Mesodermal cell (in vitro differentiated cells): ENCODE results near the gene ALKBH5.
"Not testable (repeated sequence)": the region's sequence is repeated elsewhere in the genome, so short reads cannot be mapped to it uniquely, and the experiment has no call there.

Experiments used
- H3K27ac ChIP-seq: 2 replicates; pipeline ENCODE4 v1.7.0; 2013; ENCODE audit warnings: mild to moderate bottlenecking, low read depth, low read length, moderate library complexity; ENCODE audit not compliant: severe bottlenecking
- H3K36me3 ChIP-seq: 2 replicates; pipeline ENCODE4 v1.7.1; 2013; ENCODE audit warnings: mild to moderate bottlenecking, low read length, moderate library complexity; ENCODE audit not compliant: control insufficient read depth, insufficient read depth
- H3K4me1 ChIP-seq: one replicate; pipeline ENCODE4 v1.7.1; 2013; ENCODE audit warnings: mild to moderate bottlenecking, low read length; ENCODE audit not compliant: insufficient read depth, control insufficient read depth, poor library complexity, severe bottlenecking
- H3K4me3 ChIP-seq: 2 replicates; pipeline ENCODE4 v1.7.0; 2013; ENCODE audit warnings: low read length, control low read depth, mild to moderate bottlenecking; ENCODE audit not compliant: insufficient read depth, poor library complexity, severe bottlenecking; ENCODE audit errors: extremely low read depth
- H3K9me3 ChIP-seq: 2 replicates; pipeline ENCODE4 v1.7.1; 2013; ENCODE audit warnings: mild to moderate bottlenecking, low read length, moderate library complexity; ENCODE audit not compliant: control insufficient read depth
- WGBS, 2 experiments: methylation state at CpG; one replicate each; pipeline ENCODE4 v1.1.5; 2013; ENCODE audit warnings: missing lambda C conversion rate in 2 of 2; ENCODE audit not compliant: insufficient coverage in 2 of 2; 5-methylcytosine and 5-hydroxymethylcytosine counted together

ALKBH5 gene

GRCh38 chr17:18198530-18198929 lies 14.9 kb downstream of the ALKBH5 start:
- peaks cover 87% of the 10 kb centered on the region for H3K36me3 ChIP-seq
- H3K4me3 ChIP-seq = no peak overlapping the region
- no peaks in the 10 kb centered on the region for H3K9me3 ChIP-seq
- no peaks in the 10 kb centered on the region for H3K4me1 ChIP-seq
- WGBS, 2 experiments = 95 to 100% methylated on average over 4 of the region's 4 CpGs
- no peak overlapping the region for H3K27ac ChIP-seq

- Histone ChIP-seq H3K36me3 (peaks cover 86% of the 10 kb centered on the region), H3K4me1 (no peaks in the 10 kb centered on the region), H3K4me3 (no peak overlapping the region), H3K9me3 (no peaks in the 10 kb centered on the region), H3K27ac (no peak overlapping the region)
- 85 to 92% methylated on average over 1 to 4 of the region's 4 CpGs for WGBS, 2 experiments
These were observed 17.5 kb downstream of the ALKBH5 start for GRCh38 chr17:18201108-18201507.

DNA sequence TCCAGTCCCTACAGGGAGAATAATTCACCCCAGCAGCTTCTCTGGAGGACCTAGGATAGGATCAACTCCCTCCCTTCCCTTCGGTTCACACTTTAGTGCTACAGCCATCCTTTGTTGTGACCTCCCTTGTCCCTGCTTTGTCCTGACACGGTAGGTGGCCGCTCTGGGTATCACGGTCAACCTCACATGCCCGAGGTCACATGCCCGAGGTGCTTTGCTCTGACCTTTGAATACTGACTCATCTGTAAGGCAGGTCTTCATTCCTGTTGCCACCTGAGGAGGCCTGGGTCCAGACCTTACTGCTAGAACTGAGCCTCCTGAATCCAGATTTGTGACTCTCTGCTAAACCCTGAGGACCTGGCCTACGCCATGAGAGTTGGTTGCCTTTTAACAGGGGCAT lies 19.7 kb downstream of the ALKBH5 start:
- H3K36me3 ChIP-seq = peaks cover 86% of the 10 kb centered on the region
- H3K4me1 ChIP-seq = no peaks in the 10 kb centered on the region
- no peaks in the 10 kb centered on the region for H3K9me3 ChIP-seq
- 60 to 68% methylated on average over 7 of the region's 7 CpGs for WGBS, 2 experiments
- H3K4me3 ChIP-seq = no peak overlapping the region
- no peak overlapping the region for H3K27ac ChIP-seq

GRCh38 chr17:18205861-18206260 lies 22.2 kb downstream of the ALKBH5 start:
- Histone ChIP-seq H3K27ac (no peak overlapping the region), H3K9me3 (no peaks in the 10 kb centered on the region), H3K4me3 (no peak overlapping the region), H3K4me1 (no peaks in the 10 kb centered on the region), H3K36me3 (peaks cover 89% of the 10 kb centered on the region)
- WGBS, 2 experiments = 100% methylated on average over 2 of the region's 2 CpGs

GRCh38 chr17:18206962-18207361 lies 23.3 kb downstream of the ALKBH5 start:
- no peak overlapping the region for H3K27ac ChIP-seq
- peaks cover 84% of the 10 kb centered on the region for H3K36me3 ChIP-seq
- no peak overlapping the region for H3K4me3 ChIP-seq
- H3K4me1 ChIP-seq = no peaks in the 10 kb centered on the region
- H3K9me3 ChIP-seq = no peaks in the 10 kb centered on the region

DNA sequence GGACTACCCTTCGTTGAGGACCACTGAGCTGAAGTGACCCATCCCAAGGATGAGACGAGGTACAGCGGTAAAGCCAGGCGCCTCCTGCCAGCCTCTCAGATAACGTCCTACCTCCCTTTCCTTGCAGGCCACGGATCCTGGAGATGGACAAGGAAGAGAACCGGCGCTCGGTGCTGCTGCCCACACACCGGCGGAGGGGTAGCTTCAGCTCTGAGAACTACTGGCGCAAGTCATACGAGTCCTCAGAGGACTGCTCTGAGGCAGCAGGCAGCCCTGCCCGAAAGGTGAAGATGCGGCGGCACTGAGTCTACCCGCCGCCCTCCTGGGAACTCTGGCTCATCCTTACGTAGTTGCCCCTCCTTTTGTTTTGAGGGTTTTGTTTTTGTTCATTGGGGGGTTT lies 24.5 kb downstream of the ALKBH5 start:
- peaks cover 76% of the 10 kb centered on the region for H3K36me3 ChIP-seq
- no peak overlapping the region for H3K4me3 ChIP-seq
- WGBS, 2 experiments = 94 to 99% methylated on average over 17 to 19 of the region's 19 CpGs
- no peaks in the 10 kb centered on the region for H3K4me1 ChIP-seq
- H3K27ac ChIP-seq = no peak overlapping the region
- no peaks in the 10 kb centered on the region for H3K9me3 ChIP-seq

DNA sequence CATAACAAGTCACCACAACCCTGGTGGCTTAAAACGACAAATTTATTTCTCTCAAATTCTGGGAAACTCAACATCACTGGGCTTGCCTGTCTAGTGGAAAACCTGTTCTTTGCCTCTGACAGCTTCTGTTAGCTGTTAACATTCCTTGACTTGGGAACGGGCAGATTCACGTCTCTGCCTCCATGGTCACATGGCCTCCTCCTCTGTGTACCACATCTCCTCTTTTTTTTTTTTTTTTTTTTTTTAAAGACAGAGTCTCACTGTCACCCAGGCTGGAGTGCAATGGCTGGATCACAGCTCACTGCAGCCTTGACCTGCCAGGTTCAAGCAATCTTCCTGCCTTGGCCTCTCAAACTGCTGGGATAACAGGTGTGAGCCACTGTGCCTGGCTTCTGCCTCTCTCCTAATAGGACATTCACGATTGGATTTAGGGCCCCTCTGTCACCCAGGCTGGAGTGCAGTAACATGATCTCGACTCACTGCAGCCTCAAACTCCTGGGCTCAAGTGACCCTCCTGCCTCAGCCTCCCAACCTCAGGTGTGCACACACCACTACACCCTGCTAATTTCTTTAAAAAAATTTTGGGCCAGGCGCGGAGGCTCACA lies 30.1 kb downstream of the ALKBH5 start:
- Histone ChIP-seq H3K4me1 (no peaks in the 10 kb centered on the region), H3K9me3 (no peaks in the 10 kb centered on the region), H3K27ac (peak overlapping the region; percentile 10), H3K4me3 (no peak overlapping the region), H3K36me3 (peaks cover 24% of the 10 kb centered on the region)
- WGBS, 2 experiments = 77 to 91% methylated on average over 5 to 6 of the region's 7 CpGs

- 84 to 96% methylated on average over 10 of the region's 11 CpGs for WGBS, 2 experiments
- not testable (repeated sequence) for H3K4me1 ChIP-seq, H3K36me3 ChIP-seq, H3K9me3 ChIP-seq, H3K27ac ChIP-seq, H3K4me3 ChIP-seq
These were observed 33.3 kb downstream of the ALKBH5 start for GRCh38 chr17:18216906-18217305.

DNA sequence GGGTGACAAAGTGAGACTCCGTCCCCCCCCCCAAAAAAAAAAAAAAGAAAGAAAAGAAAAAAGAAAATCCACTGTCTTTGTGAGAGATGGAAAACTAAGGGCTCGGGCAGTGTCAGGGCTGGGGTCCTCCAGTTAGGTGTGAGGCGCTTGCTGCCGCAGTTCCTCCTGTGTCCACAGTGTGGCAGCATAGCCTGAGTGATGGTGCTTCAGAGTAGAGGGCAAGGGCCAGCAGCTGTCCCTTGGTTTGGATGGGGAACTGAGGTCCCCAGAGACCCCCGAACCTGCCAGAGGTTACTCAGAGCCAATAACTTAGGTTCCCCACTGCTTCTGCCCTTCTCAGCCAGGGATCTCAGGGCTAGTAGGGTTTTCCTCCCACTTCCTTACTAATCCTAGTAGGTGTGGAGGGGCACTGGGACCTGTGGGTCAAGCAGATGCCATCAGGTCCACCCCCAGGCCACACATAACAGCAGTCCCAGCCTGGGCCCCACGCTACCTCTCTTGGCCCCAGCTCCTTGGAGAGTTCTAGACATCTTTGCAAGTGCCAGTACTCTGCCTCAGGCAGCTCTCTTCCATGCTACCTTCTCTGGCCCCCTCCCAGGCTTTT lies 33.9 kb downstream of the ALKBH5 start:
- peaks cover 3% of the 10 kb centered on the region for H3K4me1 ChIP-seq
- no peaks in the 10 kb centered on the region for H3K36me3 ChIP-seq
- no peak overlapping the region for H3K27ac ChIP-seq
- 8 to 13% methylated on average over 4 to 5 of the region's 6 CpGs for WGBS, 2 experiments
- H3K4me3 ChIP-seq = no peak overlapping the region
- no peaks in the 10 kb centered on the region for H3K9me3 ChIP-seq

- Histone ChIP-seq H3K4me3 (no peak overlapping the region), H3K4me1 (peaks cover 6% of the 10 kb centered on the region), H3K9me3 (no peaks in the 10 kb centered on the region), H3K27ac (no peak overlapping the region), H3K36me3 (no peaks in the 10 kb centered on the region)
- WGBS, 2 experiments = 69 to 90% methylated on average over 2 to 3 of the region's 4 CpGs
These were observed 35.3 kb downstream of the ALKBH5 start for GRCh38 chr17:18218756-18219415.

- Histone ChIP-seq H3K27ac (peak overlapping the region; percentile 88), H3K4me3 (no peak overlapping the region), H3K4me1 (peaks cover 30% of the 10 kb centered on the region), H3K9me3 (no peaks in the 10 kb centered on the region), H3K36me3 (peaks cover under 1% of the 10 kb centered on the region)
- WGBS, 2 experiments = 65 to 71% methylated on average over 3 to 4 of the region's 4 CpGs
These were observed 40.4 kb downstream of the ALKBH5 start for GRCh38 chr17:18224053-18224386.
